ENCODE measurements around the gene RYK.

- TF ChIP-seq CTCF (IDR thresholded peaks at IDR 0.05) (no peak), POLR2A (IDR thresholded peaks at IDR 0.05) (no peak)
Observed at GRCh38 chr3:134229038-134229437, 21.6 kb downstream of the RYK start.
